Nephron (organoid): ENCODE data around the gene COA8.

Experiments used
- H3K27ac Mint-ChIP-seq, 3 experiments: 2 replicates each; pipeline ENCODE4 v1.8.0; 2020; ENCODE audit warnings: mixed read lengths in 3 of 3, mild to moderate bottlenecking in 2 of 3, moderate library complexity in 1 of 3
- H3K27me3 Mint-ChIP-seq: 2 replicates; pipeline ENCODE4 v1.8.0; 2021; ENCODE audit warnings: low read depth, mild to moderate bottlenecking, moderate library complexity, mixed read lengths
- H3K36me3 Mint-ChIP-seq: 2 replicates; pipeline ENCODE4 v1.8.0; 2020; ENCODE audit warnings: low read depth, mixed read lengths
- H3K4me1 Mint-ChIP-seq: 2 replicates; pipeline ENCODE4 v1.8.0; 2020; ENCODE audit warnings: mixed read lengths
- H3K4me3 Mint-ChIP-seq, 3 experiments: 2 replicates each; pipeline ENCODE4 v1.8.0; 2020; ENCODE audit warnings: mild to moderate bottlenecking in 3 of 3, mixed read lengths in 3 of 3, moderate library complexity in 2 of 3
- H3K9me3 Mint-ChIP-seq: 2 replicates; pipeline ENCODE4 v1.8.0; 2020; ENCODE audit warnings: mixed read lengths
- CTCF ChIP-seq, 3 experiments: fragments of 200-600 bp; sonication (generic); IDR thresholded peaks; one replicate each; pipeline ENCODE4 v1.5.0; 2021; ENCODE audit warnings: antibody characterized with exemption in 3 of 3; ENCODE audit not compliant: unreplicated experiment in 3 of 3

COA8 gene

GRCh38 chr14:103533137-103533998 is 29.4 kb upstream of the COA8 start:
- Mint-ChIP-seq H3K4me1 (peaks cover 20% of the 10 kb centered on the region), H3K4me3 (no peak overlapping the region), H3K9me3 (no peaks in the 10 kb centered on the region), H3K36me3 (no peaks in the 10 kb centered on the region), H3K27me3 (no peaks in the 10 kb centered on the region), H3K27ac (no peak overlapping the region)
- no peak for TF ChIP-seq CTCF (IDR thresholded peaks at IDR 0.05; ENCODE audit: unreplicated experiment in 3 of 3)

- Mint-ChIP-seq H3K27ac (no peak overlapping the region), H3K9me3 (no peaks in the 10 kb centered on the region), H3K4me1 (peaks cover 13% of the 10 kb centered on the region), H3K27me3 (no peaks in the 10 kb centered on the region), H3K36me3 (no peaks in the 10 kb centered on the region), H3K4me3 (no peak overlapping the region)
- no peak for TF ChIP-seq CTCF (IDR thresholded peaks at IDR 0.05; ENCODE audit: unreplicated experiment in 3 of 3)
Measured at GRCh38 chr14:103533999-103534575, 28.7 kb upstream of the COA8 start.

GRCh38 chr14:103534576-103535061 is 28.1 kb upstream of the COA8 start:
- no peaks in the 10 kb centered on the region for H3K36me3 Mint-ChIP-seq
- TF ChIP-seq CTCF (IDR thresholded peaks at IDR 0.05; ENCODE audit: unreplicated experiment in 3 of 3) = no peak
- no peaks in the 10 kb centered on the region for H3K9me3 Mint-ChIP-seq
- no peak overlapping the region for H3K27ac Mint-ChIP-seq
- no peak overlapping the region for H3K4me3 Mint-ChIP-seq
- no peaks in the 10 kb centered on the region for H3K27me3 Mint-ChIP-seq
- peaks cover 13% of the 10 kb centered on the region for H3K4me1 Mint-ChIP-seq

- Mint-ChIP-seq H3K9me3 (no peaks in the 10 kb centered on the region), H3K27me3 (no peaks in the 10 kb centered on the region), H3K27ac (no peak overlapping the region), H3K4me3 (no peak overlapping the region), H3K4me1 (peaks cover 14% of the 10 kb centered on the region), H3K36me3 (no peaks in the 10 kb centered on the region)
- no peak for TF ChIP-seq CTCF (IDR thresholded peaks at IDR 0.05; ENCODE audit: unreplicated experiment in 3 of 3)
Measured at GRCh38 chr14:103535081-103535890, 27.5 kb upstream of the COA8 start.

GRCh38 chr14:103535891-103536565 is 26.7 kb upstream of the COA8 start:
- Mint-ChIP-seq H3K4me1 (peaks cover 17% of the 10 kb centered on the region), H3K4me3 (no peak overlapping the region), H3K27ac (no peak overlapping the region), H3K36me3 (no peaks in the 10 kb centered on the region), H3K9me3 (no peaks in the 10 kb centered on the region), H3K27me3 (no peaks in the 10 kb centered on the region)
- no peak for TF ChIP-seq CTCF (IDR thresholded peaks at IDR 0.05; ENCODE audit: unreplicated experiment in 3 of 3)
